ENCODE measurements around the gene DUSP22.

The DUSP22 gene

DNA sequence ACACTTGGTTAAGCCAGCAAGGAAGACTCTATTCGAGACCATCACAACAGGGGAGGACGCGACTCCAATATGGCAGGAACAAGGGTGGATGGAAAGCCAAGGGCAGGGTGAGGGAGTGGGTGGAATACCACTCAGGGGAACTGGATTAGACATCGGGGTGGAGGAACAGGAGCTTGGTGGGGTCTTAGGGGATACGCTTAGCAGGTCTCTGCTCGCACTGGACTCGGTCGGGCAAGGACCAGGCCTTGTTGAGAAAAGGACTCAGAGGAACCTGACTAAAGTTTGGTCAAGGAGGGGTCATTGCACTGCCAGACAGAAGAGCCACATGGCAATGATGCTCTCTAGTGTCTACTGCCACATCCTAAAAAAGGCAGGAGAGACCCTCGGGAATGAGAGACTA, 10.5 kb downstream of the DUSP22 start:
- no peak overlapping the region for H3K27ac ChIP-seq
- no peaks in the 10 kb centered on the region for H3K9me3 ChIP-seq
- DNase-seq, result no peak
- H3K4me3 ChIP-seq, result no peak overlapping the region
- H3K36me3 ChIP-seq, result peaks cover 0 to 20% (median 0%) of the 10 kb centered on the region in 3 donors
- no peaks in the 10 kb centered on the region for H3K27me3 ChIP-seq
- H3K4me1 ChIP-seq, result peaks cover 0 to 5% (median 1%) of the 10 kb centered on the region in 4 donors
- TF ChIP-seq, protein P1, sequence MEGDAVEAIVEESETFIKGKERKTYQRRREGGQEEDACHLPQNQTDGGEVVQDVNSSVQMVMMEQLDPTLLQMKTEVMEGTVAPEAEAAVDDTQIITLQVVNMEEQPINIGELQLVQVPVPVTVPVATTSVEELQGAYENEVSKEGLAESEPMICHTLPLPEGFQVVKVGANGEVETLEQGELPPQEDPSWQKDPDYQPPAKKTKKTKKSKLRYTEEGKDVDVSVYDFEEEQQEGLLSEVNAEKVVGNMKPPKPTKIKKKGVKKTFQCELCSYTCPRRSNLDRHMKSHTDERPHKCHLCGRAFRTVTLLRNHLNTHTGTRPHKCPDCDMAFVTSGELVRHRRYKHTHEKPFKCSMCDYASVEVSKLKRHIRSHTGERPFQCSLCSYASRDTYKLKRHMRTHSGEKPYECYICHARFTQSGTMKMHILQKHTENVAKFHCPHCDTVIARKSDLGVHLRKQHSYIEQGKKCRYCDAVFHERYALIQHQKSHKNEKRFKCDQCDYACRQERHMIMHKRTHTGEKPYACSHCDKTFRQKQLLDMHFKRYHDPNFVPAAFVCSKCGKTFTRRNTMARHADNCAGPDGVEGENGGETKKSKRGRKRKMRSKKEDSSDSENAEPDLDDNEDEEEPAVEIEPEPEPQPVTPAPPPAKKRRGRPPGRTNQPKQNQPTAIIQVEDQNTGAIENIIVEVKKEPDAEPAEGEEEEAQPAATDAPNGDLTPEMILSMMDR (IDR thresholded peaks at IDR 0.05), result no peak
- intact Hi-C loops (cut with DNase I; ENCODE audit: low total_unique reads), result no loop called here

DNA sequence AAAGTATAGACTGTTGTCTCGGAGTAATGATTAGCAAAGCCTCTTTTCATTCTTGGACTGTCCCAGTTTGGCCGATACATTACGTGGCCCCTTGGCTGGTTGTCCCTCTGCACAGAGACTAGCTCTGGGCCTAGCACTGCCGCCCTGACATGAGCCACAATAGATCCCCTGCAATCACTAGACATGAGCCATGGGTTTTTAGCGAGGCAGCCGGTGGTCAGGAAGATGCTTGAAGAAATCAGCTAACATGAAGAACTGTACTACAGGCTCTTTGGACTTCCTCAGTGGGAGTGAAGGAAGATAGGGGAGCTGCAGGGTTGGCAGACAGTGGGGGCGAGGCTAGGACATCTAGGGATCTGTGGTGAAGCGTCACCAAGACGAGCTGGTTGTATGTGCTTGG, 11.0 kb downstream of the DUSP22 start:
- H3K9me3 ChIP-seq, result no peaks in the 10 kb centered on the region
- H3K4me3 ChIP-seq, result no peak overlapping the region
- no peaks in the 10 kb centered on the region for H3K27me3 ChIP-seq
- H3K27ac ChIP-seq, result no peak overlapping the region
- H3K36me3 ChIP-seq, result peaks cover 0 to 20% (median 0%) of the 10 kb centered on the region in 3 donors
- TF ChIP-seq, protein P1 (IDR thresholded peaks at IDR 0.05), result no peak
- DNase-seq, result no peak
- H3K4me1 ChIP-seq, result peaks cover 0 to under 1% (median 0%) of the 10 kb centered on the region in 4 donors
- intact Hi-C loops (cut with DNase I; ENCODE audit: low total_unique reads), result no loop called here

GRCh38 chr6:303948-304558, 11.8 kb downstream of the DUSP22 start:
- TF ChIP-seq, protein P1 (IDR thresholded peaks at IDR 0.05), result no peak
- H3K27me3 ChIP-seq, result no peaks in the 10 kb centered on the region
- peaks cover 0 to 20% (median 0%) of the 10 kb centered on the region in 3 donors for H3K36me3 ChIP-seq
- no peak overlapping the region for H3K27ac ChIP-seq
- H3K4me1 ChIP-seq, result no peaks in the 10 kb centered on the region
- intact Hi-C loops (cut with DNase I; ENCODE audit: low total_unique reads), result no loop called here
- H3K9me3 ChIP-seq, result no peaks in the 10 kb centered on the region
- no peak for DNase-seq
- H3K4me3 ChIP-seq, result no peak overlapping the region

GRCh38 chr6:304833-305370, 12.6 kb downstream of the DUSP22 start:
- peaks cover 0 to 20% (median 0%) of the 10 kb centered on the region in 3 donors for H3K36me3 ChIP-seq
- TF ChIP-seq, protein P1 (IDR thresholded peaks at IDR 0.05), result no peak
- no peaks in the 10 kb centered on the region for H3K9me3 ChIP-seq
- no peaks in the 10 kb centered on the region for H3K4me1 ChIP-seq
- H3K4me3 ChIP-seq, result no peak overlapping the region
- H3K27ac ChIP-seq, result no peak overlapping the region
- H3K27me3 ChIP-seq, result no peaks in the 10 kb centered on the region
- intact Hi-C loops (cut with DNase I; ENCODE audit: low total_unique reads), result no loop called here
- no peak for DNase-seq

DNA sequence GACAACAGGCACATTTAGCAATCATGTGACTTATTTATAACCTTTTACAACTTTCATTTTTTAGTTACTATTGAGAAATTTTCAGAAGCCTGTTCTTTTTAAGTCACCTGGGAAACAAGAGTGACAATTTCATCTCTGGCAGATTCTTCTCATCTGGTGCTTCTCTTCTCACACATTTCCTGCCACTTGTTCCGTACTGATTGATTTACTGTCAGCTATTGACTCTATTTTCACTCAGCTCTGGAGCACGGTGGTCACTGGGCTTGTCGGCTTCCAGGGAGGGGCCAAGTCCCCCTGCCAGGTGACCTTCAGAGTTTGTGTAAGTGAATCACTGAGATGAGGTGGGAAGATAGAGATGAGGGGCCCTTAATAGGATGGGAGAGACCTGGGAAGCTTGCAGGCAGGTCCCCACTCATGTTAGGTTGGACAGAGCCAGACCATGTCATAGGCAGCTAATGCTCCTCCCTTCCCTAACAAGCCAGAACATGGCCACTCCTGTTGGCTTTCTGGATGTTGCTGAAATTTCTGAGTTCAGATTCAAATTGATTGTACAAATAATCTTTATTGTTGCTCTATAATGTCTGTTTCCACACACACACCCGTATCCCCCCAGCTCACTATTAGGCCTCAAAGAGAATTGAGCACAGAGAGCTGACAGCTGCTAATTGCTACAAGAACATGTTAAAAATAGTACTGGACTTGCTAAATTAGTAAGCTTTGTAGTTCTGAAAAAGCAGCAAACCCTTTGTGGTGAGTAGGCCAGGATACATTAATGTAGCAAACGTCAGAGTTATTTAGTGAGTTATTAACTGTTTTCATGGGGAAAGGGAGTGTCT, 13.3 kb downstream of the DUSP22 start:
- H3K4me1 ChIP-seq, result no peaks in the 10 kb centered on the region
- no peaks in the 10 kb centered on the region for H3K9me3 ChIP-seq
- peaks cover 0 to 20% (median 0%) of the 10 kb centered on the region in 3 donors for H3K36me3 ChIP-seq
- H3K4me3 ChIP-seq, result no peak overlapping the region
- H3K27me3 ChIP-seq, result no peaks in the 10 kb centered on the region
- TF ChIP-seq, protein P1 (IDR thresholded peaks at IDR 0.05), result no peak
- no peak overlapping the region for H3K27ac ChIP-seq
- intact Hi-C loops (cut with DNase I; ENCODE audit: low total_unique reads), result no loop called here
- DNase-seq, result peak in 1 of 2 donors; percentile 61

All from tibial artery (tissue), 4 donors.